Ramos (cell line): Measurements from ENCODE around the gene KSR1.
"Not testable (repeated sequence)": the region's sequence is repeated elsewhere in the genome, so short reads cannot be mapped to it uniquely, and the experiment has no call there.

ENCODE experiments used
- in situ Hi-C: fragments of 300-500 bp; cut with MboI; formaldehyde crosslinking; loops from one replicate; pipeline ENCODE4 v1.14.3; 2022; ENCODE audit warnings: low sequenced_read_pairs; ENCODE audit not compliant: unreplicated experiment

KSR1 gene

GRCh38 chr17:27455914-27456680 is at the start of gene KSR1:
TSS of gene KSR1 (plus strand) at chr17:27456448. CDS start at chr17:27456644, 196 bp downstream.
- in situ Hi-C loops = no loop called here

- in situ Hi-C loops = loop anchor here (5.0 to 10.0 kb wide), 2 partner anchors 41 to 187 kb away; no protein-coding TSS in a partner anchor
Measured at GRCh38 chr17:27407916-27408864, 48.1 kb upstream of the KSR1 start.

GRCh38 chr17:27408891-27409290 is 47.4 kb upstream of the KSR1 start:
- in situ Hi-C loops = loop anchor here (5.0 to 10.0 kb wide), 2 partner anchors 42 to 186 kb away; no protein-coding TSS in a partner anchor

GRCh38 chr17:27412158-27412557 is 44.1 kb upstream of the KSR1 start:
- in situ Hi-C loops = not testable (repeated sequence)

- in situ Hi-C loops = no loop called here
Measured at GRCh38 chr17:27413315-27413714, 42.9 kb upstream of the KSR1 start.

GRCh38 chr17:27413792-27414191 is 42.5 kb upstream of the KSR1 start:
- in situ Hi-C loops = no loop called here

GRCh38 chr17:27414271-27414670 is 42.0 kb upstream of the KSR1 start:
- in situ Hi-C loops = no loop called here

GRCh38 chr17:27414694-27415093 is 41.6 kb upstream of the KSR1 start:
- in situ Hi-C loops = no loop called here

GRCh38 chr17:27415120-27415795 is 41.0 kb upstream of the KSR1 start:
- in situ Hi-C loops = no loop called here

- in situ Hi-C loops = no loop called here
Measured at GRCh38 chr17:27417596-27418365, 38.5 kb upstream of the KSR1 start.

- in situ Hi-C loops = no loop called here
Measured at GRCh38 chr17:27418366-27418615, 38.0 kb upstream of the KSR1 start.

- in situ Hi-C loops = no loop called here
Measured at GRCh38 chr17:27419156-27419555, 37.1 kb upstream of the KSR1 start.

GRCh38 chr17:27420211-27420950 is 35.9 kb upstream of the KSR1 start:
- in situ Hi-C loops = loop anchor here (10.0 kb wide), 1 partner anchor 94 kb away; no protein-coding TSS in a partner anchor

GRCh38 chr17:27421111-27421510 is 35.1 kb upstream of the KSR1 start:
- in situ Hi-C loops = loop anchor here (10.0 kb wide), 1 partner anchor 94 kb away; no protein-coding TSS in a partner anchor

- in situ Hi-C loops = loop anchor here (10.0 kb wide), 1 partner anchor 93 kb away; no protein-coding TSS in a partner anchor
Measured at GRCh38 chr17:27421626-27422025, 34.6 kb upstream of the KSR1 start.

- in situ Hi-C loops = loop anchor here (10.0 kb wide), 1 partner anchor 92 kb away; no protein-coding TSS in a partner anchor
Measured at GRCh38 chr17:27422601-27423000, 33.6 kb upstream of the KSR1 start.

- in situ Hi-C loops = loop anchor here (10.0 kb wide), 1 partner anchor 91 kb away; no protein-coding TSS in a partner anchor
Measured at GRCh38 chr17:27423651-27424050, 32.6 kb upstream of the KSR1 start.

GRCh38 chr17:27424516-27424915 is 31.7 kb upstream of the KSR1 start:
- in situ Hi-C loops = loop anchor here (10.0 kb wide), 1 partner anchor 90 kb away; no protein-coding TSS in a partner anchor

- in situ Hi-C loops = loop anchor here (10.0 to 25.0 kb wide), 2 partner anchors 90 to 312 kb away; no protein-coding TSS in a partner anchor
Measured at GRCh38 chr17:27424941-27425340, 31.3 kb upstream of the KSR1 start.
